Measurements from ENCODE around the gene MYO1B.

MYO1B gene

GRCh38 chr2:191265311-191266170, 20.3 kb downstream of the MYO1B start:
- H3K27me3 ChIP-seq = no peaks in the 10 kb centered on the region
- no peak for TF ChIP-seq CTCF (IDR thresholded peaks at IDR 0.05; ENCODE audit: low read depth, low read length)
- H3K4me1 ChIP-seq = peaks cover 6% of the 10 kb centered on the region
- no peak for DNase-seq
- H3K9me3 ChIP-seq = no peaks in the 10 kb centered on the region
- no peaks in the 10 kb centered on the region; the same call in 1 of the 2 replicates for H3K36me3 ChIP-seq
- no peak overlapping the region for H3K4me3 ChIP-seq (ENCODE audit: low read depth, low read length)

- Histone ChIP-seq H3K4me1 (peaks cover 11% of the 10 kb centered on the region), H3K27me3 (no peaks in the 10 kb centered on the region)
These were observed 21.0 kb downstream of the MYO1B start for GRCh38 chr2:191266201-191266600.

GRCh38 chr2:191268596-191268995, 23.4 kb downstream of the MYO1B start:
- Histone ChIP-seq H3K4me1 (peaks cover 10% of the 10 kb centered on the region), H3K4me3 (ENCODE audit: low read depth, low read length) (no peak overlapping the region), H3K27me3 (no peaks in the 10 kb centered on the region), H3K9me3 (no peaks in the 10 kb centered on the region), H3K36me3 (no peaks in the 10 kb centered on the region; the same call in 1 of the 2 replicates)
- no peak for TF ChIP-seq CTCF (IDR thresholded peaks at IDR 0.05; ENCODE audit: low read depth, low read length)
- no peak for DNase-seq

More at GRCh38 chr2:191266201-191266600, 21.0 kb downstream of the MYO1B start:
- TF ChIP-seq CTCF (IDR thresholded peaks at IDR 0.05; ENCODE audit: low read depth, low read length) = no peak
- no peak for DNase-seq
- no peak overlapping the region for H3K4me3 ChIP-seq (ENCODE audit: low read depth, low read length)
- no peaks in the 10 kb centered on the region for H3K9me3 ChIP-seq
- no peaks in the 10 kb centered on the region; the same call in 1 of the 2 replicates for H3K36me3 ChIP-seq

- Histone ChIP-seq H3K36me3 (no peaks in the 10 kb centered on the region; the same call in 1 of the 2 replicates), H3K4me3 (ENCODE audit: low read depth, low read length) (no peak overlapping the region), H3K4me1 (peaks cover 12% of the 10 kb centered on the region), H3K27me3 (no peaks in the 10 kb centered on the region), H3K9me3 (no peaks in the 10 kb centered on the region)
- DNase-seq = no peak
- TF ChIP-seq CTCF (IDR thresholded peaks at IDR 0.05; ENCODE audit: low read depth, low read length) = no peak
These were observed 25.3 kb downstream of the MYO1B start for GRCh38 chr2:191270306-191271161.

GRCh38 chr2:191272064-191272463, 26.9 kb downstream of the MYO1B start:
- H3K4me1 ChIP-seq = peaks cover 16% of the 10 kb centered on the region
- no peak overlapping the region for H3K4me3 ChIP-seq (ENCODE audit: low read depth, low read length)
- no peaks in the 10 kb centered on the region for H3K27me3 ChIP-seq
- TF ChIP-seq CTCF (IDR thresholded peaks at IDR 0.05; ENCODE audit: low read depth, low read length) = no peak
- peaks cover under 1% of the 10 kb centered on the region for H3K36me3 ChIP-seq
- no peak for DNase-seq
- H3K9me3 ChIP-seq = no peaks in the 10 kb centered on the region

All from BE2C (cell line).